Thymus (tissue), 11 donors: ENCODE data around the gene SIX1. TPM values are rescaled to one million over a fixed set of nuclear protein-coding genes. Genes with fewer than 3 reads are reported as not detected.

Experiments used
- DNase-seq, 9 donors: peaks; one replicate each; pipeline ENCODE4 v3.0.0-alpha.2; 2013; ENCODE audit warnings: low spot score in 9 of 9, low read depth in 6 of 9, missing footprints in 1 of 9
- H3K27ac ChIP-seq, 2 donors: one replicate each; pipeline ENCODE4 v1.5.1; 2013; ENCODE audit warnings: control low read depth in 1 of 2, low read depth in 1 of 2, low read length in 1 of 2, mild to moderate bottlenecking in 1 of 2, moderate library complexity in 1 of 2
- H3K27me3 ChIP-seq, 2 donors: one replicate each; pipeline ENCODE4 v1.5.1; 2013; ENCODE audit warnings: low read length in 1 of 2; ENCODE audit not compliant: control insufficient read depth in 2 of 2, insufficient read depth in 1 of 2
- H3K36me3 ChIP-seq, 2 donors: one replicate each; pipeline ENCODE4 v1.5.1; 2013; ENCODE audit warnings: low read length in 1 of 2, mild to moderate bottlenecking in 1 of 2, moderate library complexity in 1 of 2; ENCODE audit not compliant: control insufficient read depth in 2 of 2, insufficient read depth in 2 of 2
- H3K4me1 ChIP-seq, 2 donors: one replicate each; pipeline ENCODE4 v1.5.1; 2013; ENCODE audit warnings: low read length in 2 of 2; ENCODE audit not compliant: control insufficient read depth in 2 of 2, insufficient read depth in 2 of 2
- H3K4me3 ChIP-seq, 2 donors: one replicate each; pipeline ENCODE4 v1.5.1; 2013; ENCODE audit warnings: low read length in 2 of 2, control low read depth in 1 of 2, mild to moderate bottlenecking in 1 of 2
- H3K9me3 ChIP-seq, 2 donors: one replicate each; pipeline ENCODE4 v1.5.1; 2013; ENCODE audit warnings: low read length in 1 of 2, mild to moderate bottlenecking in 1 of 2; ENCODE audit not compliant: control insufficient read depth in 2 of 2, insufficient read depth in 1 of 2
- WGBS: extraction: QIAGEN DNeasy Blood & Tissue Kit; methylation state at CpG from one replicate; pipeline ENCODE4 v1.1.7; 2013; 5-methylcytosine and 5-hydroxymethylcytosine counted together
- polyA plus RNA-seq: library from polyadenylated mRNA; stranded (reverse); fragments of 200-250 nt; gene quantifications from one replicate; pipeline ENCODE4 v1.2.3, GENCODE V29; 2013
- total RNA-seq: library from RNA; stranded (reverse); fragments of 120-200 nt; gene quantifications from one replicate; pipeline ENCODE4 v1.2.4, GENCODE V29; 2013
- donor health status: healthy.

The SIX1 gene
- total and polyA plus RNA-seq, 2 donors: 13.4 to 21.4 TPM

GRCh38 chr14:60651796-60652673, 2.8 kb upstream of the SIX1 start:
- 7% methylated on average over 38 of the region's 38 CpGs for WGBS
- Histone ChIP-seq H3K9me3 (peaks cover 0 to 5% of the 10 kb centered on the region in 2 donors), H3K4me3 (peak overlapping the region; percentile 15 to 20), H3K27me3 (peaks cover 96 to 100% of the 10 kb centered on the region in 2 donors), H3K4me1 (peaks cover 0 to 11% of the 10 kb centered on the region in 2 donors), H3K27ac (peak overlapping the region; percentile 60 to 74), H3K36me3 (no peaks in the 10 kb centered on the region)
- DNase-seq: no peak

- Histone ChIP-seq H3K4me1 (peaks cover 0 to 11% of the 10 kb centered on the region in 2 donors), H3K36me3 (no peaks in the 10 kb centered on the region)
- WGBS: 7% methylated on average over 5 of the region's 5 CpGs
These were observed 2.0 kb upstream of the SIX1 start for GRCh38 chr14:60651086-60651795.

GRCh38 chr14:60650373-60650961, 1.2 kb upstream of the SIX1 start:
- Histone ChIP-seq H3K27me3 (peaks cover 94 to 100% of the 10 kb centered on the region in 2 donors), H3K4me3 (peak overlapping the region in 1 of 2 donors; percentile 5), H3K27ac (no peak overlapping the region), H3K9me3 (peaks cover 0 to 4% of the 10 kb centered on the region in 2 donors), H3K4me1 (peaks cover 0 to 11% of the 10 kb centered on the region in 2 donors), H3K36me3 (no peaks in the 10 kb centered on the region)
- 8% methylated on average over 11 of the region's 11 CpGs for WGBS
- DNase-seq: no peak

More at GRCh38 chr14:60651086-60651795, 2.0 kb upstream of the SIX1 start:
- H3K27ac ChIP-seq: peak overlapping the region in 1 of 2 donors; percentile 8
- peaks cover 0 to 4% of the 10 kb centered on the region in 2 donors for H3K9me3 ChIP-seq
- H3K27me3 ChIP-seq: peaks cover 95 to 100% of the 10 kb centered on the region in 2 donors
- H3K4me3 ChIP-seq: no peak overlapping the region
- no peak for DNase-seq

- Histone ChIP-seq H3K4me1 (peaks cover 0 to 11% of the 10 kb centered on the region in 2 donors), H3K9me3 (peaks cover 0 to 4% of the 10 kb centered on the region in 2 donors), H3K27ac (peak overlapping the region; percentile 26 to 52), H3K27me3 (peaks cover 92 to 100% of the 10 kb centered on the region in 2 donors), H3K4me3 (peak overlapping the region; percentile 5 to 9), H3K36me3 (no peaks in the 10 kb centered on the region)
- 7% methylated on average over 15 of the region's 15 CpGs for WGBS
- DNase-seq: no peak
These were observed 647 bp upstream of the SIX1 start for GRCh38 chr14:60649875-60650372.

- 4% methylated on average over 61 of the region's 61 CpGs for WGBS
- H3K36me3 ChIP-seq: no peaks in the 10 kb centered on the region
- no peak for DNase-seq
- H3K9me3 ChIP-seq: no peaks in the 10 kb centered on the region
- H3K27me3 ChIP-seq: peaks cover 86 to 99% of the 10 kb centered on the region in 2 donors
- H3K4me3 ChIP-seq: peak overlapping the region; percentile 31 to 39
- H3K27ac ChIP-seq: peak overlapping the region in 1 of 2 donors; percentile 18
- peaks cover 0 to 11% of the 10 kb centered on the region in 2 donors for H3K4me1 ChIP-seq
These were observed 886 bp downstream of the SIX1 start for GRCh38 chr14:60648249-60648933.

- no peak for DNase-seq
- H3K4me1 ChIP-seq: peaks cover 0 to 7% of the 10 kb centered on the region in 2 donors
- no peaks in the 10 kb centered on the region for H3K9me3 ChIP-seq
These were observed 1.4 kb downstream of the SIX1 start for GRCh38 chr14:60647837-60648248.

GRCh38 chr14:60647081-60647836, 2.0 kb downstream of the SIX1 start:
- Histone ChIP-seq H3K4me3 (peak overlapping the region; percentile 31 to 39), H3K4me1 (peaks cover 0 to 3% of the 10 kb centered on the region in 2 donors), H3K9me3 (no peaks in the 10 kb centered on the region), H3K27me3 (peaks cover 86 to 99% of the 10 kb centered on the region in 2 donors), H3K36me3 (no peaks in the 10 kb centered on the region), H3K27ac (peak overlapping the region in 1 of 2 donors; percentile 36)
- 5% methylated on average over 43 of the region's 43 CpGs for WGBS
- DNase-seq: no peak

More at GRCh38 chr14:60647837-60648248, 1.4 kb downstream of the SIX1 start:
- 11% methylated on average over 21 of the region's 21 CpGs for WGBS
- peaks cover 86 to 99% of the 10 kb centered on the region in 2 donors for H3K27me3 ChIP-seq
- H3K4me3 ChIP-seq: peak overlapping the region; percentile 31 to 39
- H3K27ac ChIP-seq: peak overlapping the region in 1 of 2 donors; percentile 18
- no peaks in the 10 kb centered on the region for H3K36me3 ChIP-seq
